Muscle layer of colon (tissue), 2 donors: ENCODE data around the gene RUFY4.
"Not testable (repeated sequence)": the region's sequence is repeated elsewhere in the genome, so short reads cannot be mapped to it uniquely, and the experiment has no call there.

Experiments used
- H3K27ac ChIP-seq: one replicate; pipeline ENCODE4 v1.7.0; 2013; ENCODE audit warnings: low read depth, mild to moderate bottlenecking, low read length, moderate library complexity
- H3K27me3 ChIP-seq, 2 donors: one replicate each; pipeline ENCODE4 v1.7.0; 2013; ENCODE audit warnings: low read length in 2 of 2, mild to moderate bottlenecking in 2 of 2; ENCODE audit not compliant: insufficient read depth in 2 of 2, control insufficient read depth in 1 of 2
- H3K36me3 ChIP-seq: one replicate; pipeline ENCODE4 v1.7.0; 2013; ENCODE audit warnings: mild to moderate bottlenecking, low read length; ENCODE audit not compliant: insufficient read depth
- H3K4me1 ChIP-seq: one replicate; pipeline ENCODE4 v1.7.0; 2013; ENCODE audit warnings: mild to moderate bottlenecking, low read length; ENCODE audit not compliant: insufficient read depth
- H3K4me3 ChIP-seq, 2 donors: one replicate each; pipeline ENCODE4 v1.7.0; 2013; ENCODE audit warnings: low read length in 2 of 2, low read depth in 1 of 2, mild to moderate bottlenecking in 1 of 2, moderate library complexity in 1 of 2
- H3K9ac ChIP-seq: one replicate; pipeline ENCODE4 v1.7.0; 2013; ENCODE audit warnings: low read length
- H3K9me3 ChIP-seq: one replicate; pipeline ENCODE4 v1.7.0; 2013; ENCODE audit warnings: mild to moderate bottlenecking, low read length
- donor health status: abdominal sarcoma.
- donor health status: Adenocarcinoma of cecum.

Gene RUFY4

GRCh38 chr2:218068721-218069334, at the start of gene RUFY4:
Gene RUFY4 (plus strand): TSS chr2:218069253. CDS start chr2:218070606, 1,353 bp downstream.
- Histone ChIP-seq H3K27me3 (peaks cover 0 to 20% of the 10 kb centered on the region in 2 donors), H3K4me3 (peak within 1 kb of the TSS; percentile 54 to 60)
- not testable (repeated sequence) for H3K9ac ChIP-seq, H3K36me3 ChIP-seq, H3K27ac ChIP-seq, H3K4me1 ChIP-seq, H3K9me3 ChIP-seq

GRCh38 chr2:218019411-218020060, 49.5 kb upstream of the RUFY4 start:
- no peak overlapping the region for H3K9ac ChIP-seq
- no peak overlapping the region for H3K27ac ChIP-seq
- H3K36me3 ChIP-seq = no peaks in the 10 kb centered on the region
- H3K27me3 ChIP-seq = no peaks in the 10 kb centered on the region
- no peaks in the 10 kb centered on the region for H3K9me3 ChIP-seq
- H3K4me1 ChIP-seq = peaks cover 16% of the 10 kb centered on the region
- no peak overlapping the region for H3K4me3 ChIP-seq

GRCh38 chr2:218020281-218020680, 48.8 kb upstream of the RUFY4 start:
- Histone ChIP-seq H3K27ac (no peak overlapping the region), H3K9me3 (no peaks in the 10 kb centered on the region), H3K9ac (no peak overlapping the region), H3K4me1 (peaks cover 16% of the 10 kb centered on the region), H3K36me3 (no peaks in the 10 kb centered on the region), H3K27me3 (no peaks in the 10 kb centered on the region), H3K4me3 (no peak overlapping the region)

- Histone ChIP-seq H3K9ac (no peak overlapping the region), H3K27me3 (no peaks in the 10 kb centered on the region), H3K4me3 (no peak overlapping the region), H3K9me3 (no peaks in the 10 kb centered on the region), H3K27ac (no peak overlapping the region), H3K36me3 (no peaks in the 10 kb centered on the region), H3K4me1 (peaks cover 16% of the 10 kb centered on the region)
Measured at GRCh38 chr2:218020966-218021535, 48.0 kb upstream of the RUFY4 start.

- Histone ChIP-seq H3K4me1 (peaks cover 16% of the 10 kb centered on the region), H3K9me3 (no peaks in the 10 kb centered on the region), H3K9ac (no peak overlapping the region), H3K27ac (no peak overlapping the region), H3K4me3 (no peak overlapping the region), H3K27me3 (no peaks in the 10 kb centered on the region), H3K36me3 (no peaks in the 10 kb centered on the region)
Measured at GRCh38 chr2:218021536-218022071, 47.4 kb upstream of the RUFY4 start.

- no peaks in the 10 kb centered on the region for H3K9me3 ChIP-seq
- peaks cover 11% of the 10 kb centered on the region for H3K4me1 ChIP-seq
- H3K4me3 ChIP-seq = no peak overlapping the region
- no peak overlapping the region for H3K9ac ChIP-seq
- no peaks in the 10 kb centered on the region for H3K27me3 ChIP-seq
- H3K36me3 ChIP-seq = no peaks in the 10 kb centered on the region
- no peak overlapping the region for H3K27ac ChIP-seq
Measured at GRCh38 chr2:218022131-218022850, 46.8 kb upstream of the RUFY4 start.

- Histone ChIP-seq H3K36me3 (no peaks in the 10 kb centered on the region), H3K27me3 (no peaks in the 10 kb centered on the region), H3K4me1 (peaks cover 4% of the 10 kb centered on the region), H3K4me3 (no peak overlapping the region), H3K9me3 (no peaks in the 10 kb centered on the region), H3K9ac (no peak overlapping the region), H3K27ac (no peak overlapping the region)
Measured at GRCh38 chr2:218022851-218023530, 46.1 kb upstream of the RUFY4 start.

- H3K9me3 ChIP-seq = no peaks in the 10 kb centered on the region
- no peaks in the 10 kb centered on the region for H3K4me1 ChIP-seq
- H3K4me3 ChIP-seq = no peak overlapping the region
- H3K27me3 ChIP-seq = no peaks in the 10 kb centered on the region
- H3K36me3 ChIP-seq = no peaks in the 10 kb centered on the region
- no peak overlapping the region for H3K27ac ChIP-seq
- H3K9ac ChIP-seq = no peak overlapping the region
Measured at GRCh38 chr2:218023636-218024035, 45.4 kb upstream of the RUFY4 start.

GRCh38 chr2:218024336-218024735, 44.7 kb upstream of the RUFY4 start:
- Histone ChIP-seq H3K9ac (no peak overlapping the region), H3K4me3 (no peak overlapping the region), H3K9me3 (no peaks in the 10 kb centered on the region), H3K4me1 (no peaks in the 10 kb centered on the region), H3K27me3 (no peaks in the 10 kb centered on the region), H3K27ac (no peak overlapping the region), H3K36me3 (no peaks in the 10 kb centered on the region)

- Histone ChIP-seq H3K9ac (no peak overlapping the region), H3K4me1 (no peaks in the 10 kb centered on the region), H3K27me3 (no peaks in the 10 kb centered on the region), H3K4me3 (no peak overlapping the region), H3K9me3 (no peaks in the 10 kb centered on the region), H3K27ac (no peak overlapping the region), H3K36me3 (no peaks in the 10 kb centered on the region)
Measured at GRCh38 chr2:218024871-218025270, 44.2 kb upstream of the RUFY4 start.

- no peak overlapping the region for H3K9ac ChIP-seq
- H3K27ac ChIP-seq = no peak overlapping the region
Measured at GRCh38 chr2:218026244-218026643, 42.8 kb upstream of the RUFY4 start.

More at GRCh38 chr2:218026244-218026643, 42.8 kb upstream of the RUFY4 start:
- Histone ChIP-seq H3K27me3 (no peaks in the 10 kb centered on the region), H3K9me3 (no peaks in the 10 kb centered on the region), H3K36me3 (no peaks in the 10 kb centered on the region), H3K4me3 (no peak overlapping the region), H3K4me1 (no peaks in the 10 kb centered on the region)
